NCI-H345 treated with DMSO at 0.1 percent for 48 hours (cell line): ENCODE results near the gene LRRN4CL.
"Not testable (repeated sequence)": the region's sequence is repeated elsewhere in the genome, so short reads cannot be mapped to it uniquely, and the experiment has no call there.

Experiments
- DNase-seq: peaks from one replicate; lab custom pipeline; 2025; ENCODE audit not compliant: unreplicated experiment; lab: John Stamatoyannopoulos, UW

LRRN4CL gene

DNA sequence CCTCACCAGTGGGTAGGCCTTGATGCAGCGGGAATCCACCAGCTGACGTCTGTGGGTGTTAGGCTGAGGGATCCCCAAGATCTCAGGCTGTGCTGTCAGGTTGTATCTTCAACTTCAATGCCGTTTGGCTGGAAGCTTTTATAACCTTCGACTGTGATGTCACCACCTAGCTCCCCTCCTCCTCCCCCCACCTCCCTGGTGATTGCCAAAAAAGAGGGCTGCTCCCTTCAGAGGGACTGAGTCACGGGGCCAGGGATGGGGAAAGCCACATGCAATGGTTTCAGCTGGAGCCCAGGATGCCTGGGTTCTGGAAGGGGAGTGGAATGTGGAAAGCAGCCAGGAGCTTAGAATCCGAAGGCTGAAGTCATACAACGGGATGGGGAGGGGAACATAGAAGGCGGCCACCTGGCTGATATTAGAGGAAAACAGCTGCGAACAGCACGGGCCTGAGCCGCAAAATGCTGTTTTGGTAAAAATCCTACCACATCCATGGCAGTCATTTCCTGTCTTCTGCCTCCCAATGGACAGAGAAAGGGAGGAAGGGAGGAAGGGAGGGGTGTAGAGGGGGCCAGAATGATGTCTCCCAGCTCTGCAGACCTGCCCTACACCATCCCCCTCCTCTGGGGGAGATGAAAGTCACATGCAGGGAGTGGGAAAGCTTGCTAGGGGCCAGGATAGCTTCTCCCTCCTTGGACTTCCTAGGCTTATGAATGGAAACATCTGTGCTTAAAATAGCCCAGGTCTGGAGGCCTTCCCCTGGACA lies at the start of gene LRRN4CL:
Gene LRRN4CL, minus strand, starts transcription at position 110 of the 763 bp plus-strand sequence. CDS start 1,022 bp downstream, outside the sequence.
- DNase-seq: no peak

DNA sequence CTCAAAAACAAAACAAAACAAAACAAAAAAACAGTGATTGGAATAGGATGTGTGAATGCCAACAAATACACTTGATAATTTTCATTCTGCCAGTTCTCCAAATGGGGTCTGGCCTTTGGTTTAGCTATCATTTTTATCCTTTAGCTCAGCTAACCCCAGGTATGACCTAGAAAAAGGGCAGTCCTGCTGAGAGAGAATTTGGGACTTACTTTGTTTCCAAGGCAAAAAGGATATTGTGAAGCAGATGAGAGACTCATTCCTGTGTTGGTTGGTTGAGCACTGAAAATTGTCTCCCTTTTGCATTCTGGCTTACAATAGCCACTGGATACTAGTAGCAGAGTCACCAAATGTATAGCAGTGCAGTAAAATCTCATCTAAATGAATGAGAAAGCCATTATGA lies 47.9 kb upstream of the LRRN4CL start:
- no peak for DNase-seq

DNA sequence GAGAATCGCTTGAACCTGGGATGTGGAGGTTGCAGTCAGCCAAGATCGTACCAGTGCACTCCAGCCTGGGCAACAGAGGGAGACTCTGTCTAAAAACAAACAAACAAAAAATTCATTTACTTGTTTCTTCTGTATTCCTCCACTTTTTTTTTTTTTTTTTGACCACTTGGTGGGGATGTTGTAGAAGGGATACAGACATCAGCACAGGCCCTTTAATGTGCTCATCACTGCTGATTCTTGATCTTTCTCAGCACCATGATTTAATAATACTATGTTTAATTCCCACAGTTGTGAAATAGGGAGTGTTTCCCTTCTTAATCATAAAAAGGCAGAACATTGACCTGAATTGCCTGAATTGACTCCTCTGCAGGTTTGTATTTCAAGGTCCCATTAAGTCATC lies 43.5 kb upstream of the LRRN4CL start:
- DNase-seq: no peak

DNA sequence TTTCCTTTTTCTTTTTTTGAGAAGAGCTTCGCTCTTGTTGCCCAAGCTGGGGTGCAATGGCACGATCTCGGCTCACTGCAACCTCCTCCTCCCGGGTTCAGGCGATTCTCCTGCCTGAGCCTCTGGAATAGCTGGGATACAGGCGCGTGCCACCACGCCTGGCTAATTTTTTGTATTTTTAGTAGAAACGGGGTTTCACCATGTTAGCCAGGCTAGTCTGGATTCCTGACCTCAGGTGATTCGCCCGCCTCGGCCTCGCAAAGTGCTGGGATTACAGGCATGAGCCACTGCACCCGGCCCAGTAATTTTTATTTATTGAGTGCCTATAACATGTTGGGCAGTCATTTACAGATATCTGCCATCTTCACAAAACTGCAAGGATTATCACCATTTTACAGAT lies 40.7 kb upstream of the LRRN4CL start:
- not testable (repeated sequence) for DNase-seq

DNA sequence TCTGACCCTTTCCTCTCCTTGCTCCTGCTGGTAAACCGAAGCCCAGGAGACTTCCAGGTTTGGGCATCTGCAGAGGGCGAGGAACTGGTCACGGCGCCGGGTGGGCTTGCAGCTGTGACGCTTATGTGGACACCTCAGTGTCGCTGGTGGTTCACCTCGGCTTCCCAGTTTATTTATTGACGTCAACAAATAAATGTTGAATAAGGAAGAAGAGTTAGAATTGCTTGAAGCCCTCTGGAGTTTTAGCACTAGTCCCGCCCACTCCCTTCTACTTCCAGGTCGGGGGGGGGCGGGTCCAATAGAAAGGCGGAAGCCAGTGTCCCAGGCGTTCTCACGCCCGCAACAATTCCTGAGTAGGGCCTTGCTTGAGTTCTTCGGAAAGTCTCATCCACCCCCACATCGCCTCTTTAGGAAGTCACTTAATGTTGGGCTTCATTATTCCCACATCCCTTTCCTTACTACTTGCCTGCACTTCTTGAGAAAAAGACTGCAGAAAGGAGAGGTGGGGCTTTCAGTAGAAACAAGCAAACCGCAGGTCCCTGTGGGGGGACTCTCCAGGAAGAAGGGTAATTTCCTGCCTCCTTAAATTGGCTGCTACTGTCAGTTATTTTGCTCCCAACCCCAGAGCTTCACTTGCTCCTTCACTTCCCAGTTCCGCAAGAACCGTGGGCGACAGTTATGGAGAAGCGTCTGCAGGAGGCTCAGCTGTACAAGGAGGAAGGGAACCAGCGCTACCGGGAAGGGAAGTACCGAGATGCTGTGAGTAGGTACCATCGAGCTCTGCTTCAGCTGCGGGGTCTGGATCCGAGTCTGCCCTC lies 39.0 kb upstream of the LRRN4CL start, which contains the start of gene TTC9C:
Gene TTC9C, plus strand, starts transcription at position 316 of the 818 bp plus-strand sequence. Its CDS starts 363 bp downstream, at position 679.
- DNase-seq: peak; percentile 76

DNA sequence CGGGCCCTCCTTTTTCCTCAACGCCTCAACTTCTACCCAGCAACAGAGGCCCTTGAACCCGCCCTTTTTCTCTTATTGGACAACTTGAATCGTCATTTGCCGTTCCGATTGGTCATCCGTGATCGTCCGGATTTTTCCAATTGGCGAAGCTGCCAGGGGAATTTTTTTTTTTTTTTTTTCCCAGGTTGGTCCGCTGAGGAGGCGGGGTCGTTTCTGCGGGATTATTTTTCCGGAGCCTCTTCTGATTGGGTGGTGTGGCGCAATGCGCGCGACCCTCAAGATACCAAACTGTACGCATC lies 38.5 kb upstream of the LRRN4CL start:
- DNase-seq: peak; percentile 97

DNA sequence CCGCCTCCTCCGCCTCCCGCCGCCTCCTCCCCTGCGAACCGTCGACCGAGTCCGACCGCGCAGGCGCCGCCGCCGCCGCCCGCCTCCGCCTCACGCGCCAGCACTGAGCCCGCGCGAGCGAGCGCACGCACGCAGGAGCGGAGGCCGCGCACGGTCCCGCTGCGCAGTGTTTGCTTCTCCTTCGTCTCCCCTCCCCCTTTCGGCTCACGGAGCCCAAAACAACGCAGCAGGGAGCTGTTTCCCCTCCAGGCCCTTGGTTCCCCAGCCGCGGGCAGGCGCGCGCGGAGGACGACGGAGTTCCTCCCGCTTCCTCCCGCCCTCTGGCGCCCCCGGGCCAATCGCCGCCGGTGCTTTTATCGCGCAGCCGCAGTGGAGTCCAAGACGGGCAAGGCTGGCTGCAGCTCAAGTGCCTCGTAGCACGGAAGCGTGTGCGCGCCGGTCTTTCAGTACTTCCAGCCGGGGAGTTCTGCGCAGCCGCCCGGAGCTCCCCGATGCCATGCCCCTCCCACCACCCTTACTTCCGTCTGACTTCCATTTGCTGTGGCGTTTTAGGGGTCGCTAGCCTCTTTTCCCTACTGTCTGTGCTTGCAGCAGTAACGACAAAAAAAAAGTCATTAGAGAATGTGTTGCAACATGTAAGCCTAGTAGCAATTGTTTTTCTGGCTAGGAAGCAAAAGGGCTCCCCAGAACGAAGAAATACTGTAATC lies 38.0 kb upstream of the LRRN4CL start, which contains the start of gene HNRNPUL2:
Gene HNRNPUL2, minus strand, starts transcription at position 293 of the 707 bp plus-strand sequence. CDS start 301 bp downstream, outside the sequence.
- peak; percentile 98 for DNase-seq

DNA sequence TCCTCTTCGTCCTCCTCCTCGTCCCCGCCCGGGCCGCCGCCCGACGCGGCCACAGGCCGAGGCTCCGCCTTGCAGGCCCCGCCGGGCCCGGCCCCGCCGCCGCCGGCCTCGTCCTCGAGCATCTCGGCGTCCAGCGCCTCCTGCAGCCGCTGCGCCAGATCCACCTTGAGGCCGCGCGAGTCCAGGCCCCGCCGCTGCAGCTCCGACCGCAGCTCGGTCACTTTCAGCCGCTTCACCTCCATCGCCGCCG lies 37.5 kb upstream of the LRRN4CL start:
- no peak for DNase-seq

DNA sequence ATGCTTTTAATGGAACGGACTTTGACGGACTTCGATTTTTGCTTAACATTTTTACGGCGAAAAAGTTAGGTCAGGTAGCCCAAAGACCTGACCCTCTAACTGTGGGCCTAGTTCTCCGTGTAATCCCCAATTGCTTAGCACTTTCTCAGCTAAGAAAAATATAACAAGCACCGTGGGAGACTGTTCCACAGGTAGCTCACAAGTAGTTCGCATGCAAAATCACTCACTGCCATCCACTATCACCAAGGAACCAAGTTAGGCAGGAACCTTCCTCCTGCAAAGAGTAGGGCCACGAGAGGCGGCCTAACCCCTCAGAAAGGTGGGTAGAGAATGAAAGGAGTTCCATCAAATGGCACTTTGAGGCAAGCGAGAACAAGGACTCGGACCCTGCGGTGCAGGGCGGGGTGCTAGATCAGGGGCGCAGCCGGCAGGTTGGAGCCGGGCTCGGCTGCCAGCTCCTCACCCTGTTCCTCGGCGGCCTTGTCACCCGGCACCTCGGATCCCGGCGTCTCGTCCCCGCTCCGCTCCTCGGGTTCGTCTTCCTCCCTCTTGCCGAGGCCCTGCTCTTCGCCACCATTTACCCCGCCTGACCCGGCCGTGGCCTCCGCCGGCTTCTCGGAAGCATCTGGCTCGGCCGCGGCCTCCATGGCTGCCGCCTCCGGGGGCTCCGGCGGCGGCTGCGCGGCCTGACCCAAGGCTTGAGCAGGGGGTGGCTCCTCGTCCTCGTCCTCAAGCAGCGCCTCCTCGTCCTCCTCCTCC lies 37.0 kb upstream of the LRRN4CL start:
- DNase-seq: no peak

DNA sequence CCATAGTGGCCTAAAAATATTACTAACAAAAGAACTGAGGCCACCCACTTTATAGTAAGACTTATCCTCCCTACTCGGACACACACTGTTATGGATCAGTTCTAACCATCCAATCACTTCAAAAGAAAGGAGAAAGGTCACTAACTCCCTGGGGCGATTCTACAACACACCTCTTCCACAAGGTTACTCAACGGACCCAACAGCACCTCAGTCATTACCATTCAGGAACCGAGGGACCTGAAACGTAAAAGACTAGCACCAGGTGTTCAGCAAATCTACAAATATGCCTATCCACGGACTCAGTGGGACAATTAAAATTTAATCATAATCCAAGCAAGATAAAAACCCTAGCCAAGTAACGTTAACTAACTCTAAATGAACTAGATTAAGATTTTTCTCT lies 36.3 kb upstream of the LRRN4CL start:
- DNase-seq: no peak

DNA sequence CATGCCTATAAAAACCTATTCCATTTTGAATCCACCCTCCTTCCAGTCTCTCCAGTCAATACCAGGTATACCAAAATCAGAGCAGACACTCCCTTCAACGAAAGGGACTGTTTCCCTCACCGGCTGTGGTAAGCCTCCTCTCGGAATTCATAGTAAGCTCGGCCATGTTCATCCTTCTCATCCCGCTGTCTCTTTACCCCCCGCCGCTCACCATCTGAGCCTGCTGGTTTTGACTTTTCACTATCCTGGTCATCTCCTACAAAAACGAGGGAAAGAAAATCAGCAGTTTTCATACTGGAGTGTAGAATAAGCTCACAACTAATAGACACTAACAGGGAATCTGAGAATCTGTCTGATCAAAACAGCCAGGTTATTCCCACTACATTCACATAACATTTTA lies 34.8 kb upstream of the LRRN4CL start:
- no peak for DNase-seq

DNA sequence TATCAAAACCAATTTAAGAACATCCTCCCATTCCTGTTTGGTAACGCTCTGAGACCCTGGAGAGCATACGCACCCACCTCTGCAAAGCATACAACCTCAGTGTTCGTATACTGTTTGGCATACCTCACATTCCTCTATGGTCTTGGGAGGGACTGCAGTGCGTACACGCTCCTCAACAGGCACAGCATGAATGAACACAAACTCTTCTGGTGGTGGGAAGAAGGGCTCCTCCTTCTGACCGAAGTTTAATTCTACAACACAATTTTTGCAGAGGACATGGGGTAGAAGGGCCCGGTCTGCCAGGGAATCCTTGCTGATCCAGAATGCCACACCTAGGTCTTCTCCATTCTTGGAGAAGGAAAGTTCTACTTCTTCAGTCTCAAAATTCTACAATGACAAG lies 32.7 kb upstream of the LRRN4CL start:
- DNase-seq: no peak

DNA sequence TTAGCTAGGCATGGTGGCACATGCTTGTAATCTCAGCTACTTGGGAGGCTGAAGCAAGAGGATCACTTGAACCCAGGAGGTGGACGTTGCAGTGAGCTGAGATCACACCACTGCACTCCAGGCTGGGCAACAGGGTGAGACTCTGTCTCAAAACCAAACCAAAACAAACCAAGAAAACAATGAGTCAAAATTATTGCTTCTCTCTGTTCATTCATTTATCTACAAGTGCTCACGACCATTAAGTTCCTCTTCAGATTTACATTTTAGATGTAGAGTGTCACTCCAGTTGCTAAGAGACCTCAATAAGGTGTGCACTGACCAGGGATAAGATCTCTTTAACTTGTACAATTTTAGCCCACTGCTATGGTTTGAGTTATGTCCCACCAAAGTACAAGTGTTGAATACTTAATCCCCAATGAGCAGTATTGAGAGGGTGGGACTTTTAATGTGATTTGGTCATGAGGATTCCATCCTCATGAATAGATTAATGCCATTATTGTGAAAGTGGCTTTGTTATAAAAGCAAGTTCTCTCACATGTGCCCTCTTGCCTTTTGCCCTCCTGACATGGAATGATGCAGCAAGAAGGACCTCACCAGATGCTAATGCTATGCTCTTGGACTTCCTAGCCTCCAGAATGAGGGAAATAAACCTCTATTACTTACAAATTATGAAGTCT lies 30.1 kb upstream of the LRRN4CL start:
- no peak for DNase-seq

DNA sequence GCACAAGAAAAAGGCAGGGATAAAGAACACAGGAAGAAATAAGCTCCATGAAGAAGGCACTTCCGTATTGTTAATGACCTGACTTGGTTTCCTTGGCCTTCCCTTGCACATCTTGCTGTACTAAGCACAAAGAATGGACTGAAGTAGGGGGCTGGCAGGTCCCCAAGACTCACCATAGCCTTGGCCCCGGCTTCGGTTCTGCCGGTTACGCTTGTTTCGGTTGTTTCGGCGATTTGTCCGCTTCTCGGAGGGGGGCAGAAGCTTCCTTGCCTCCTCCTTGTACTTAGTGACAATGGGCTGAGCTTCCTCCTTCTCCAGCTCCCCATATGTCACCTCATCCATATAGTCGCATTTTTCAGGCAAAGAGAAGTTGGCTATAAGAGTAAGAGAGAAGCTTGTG lies 27.5 kb upstream of the LRRN4CL start:
- DNase-seq: no peak

DNA sequence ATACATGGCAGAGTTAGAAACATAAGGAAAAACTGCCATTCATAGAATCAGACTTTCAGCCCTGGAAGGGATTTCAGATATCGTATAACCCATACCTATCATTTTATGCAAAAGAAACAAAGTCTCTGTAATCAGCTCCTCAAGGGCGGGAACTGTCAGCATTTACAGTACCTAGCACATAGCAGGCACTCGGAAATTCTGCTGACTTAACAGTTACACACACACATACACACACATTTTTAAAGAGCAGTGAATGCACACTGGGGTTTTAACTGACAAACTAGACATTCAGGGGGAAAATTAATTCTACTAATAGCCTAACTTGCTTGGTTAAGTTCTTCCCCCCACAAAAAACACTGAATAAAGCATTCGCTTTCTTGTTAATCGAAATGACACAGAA lies 26.9 kb upstream of the LRRN4CL start:
- DNase-seq: no peak

DNA sequence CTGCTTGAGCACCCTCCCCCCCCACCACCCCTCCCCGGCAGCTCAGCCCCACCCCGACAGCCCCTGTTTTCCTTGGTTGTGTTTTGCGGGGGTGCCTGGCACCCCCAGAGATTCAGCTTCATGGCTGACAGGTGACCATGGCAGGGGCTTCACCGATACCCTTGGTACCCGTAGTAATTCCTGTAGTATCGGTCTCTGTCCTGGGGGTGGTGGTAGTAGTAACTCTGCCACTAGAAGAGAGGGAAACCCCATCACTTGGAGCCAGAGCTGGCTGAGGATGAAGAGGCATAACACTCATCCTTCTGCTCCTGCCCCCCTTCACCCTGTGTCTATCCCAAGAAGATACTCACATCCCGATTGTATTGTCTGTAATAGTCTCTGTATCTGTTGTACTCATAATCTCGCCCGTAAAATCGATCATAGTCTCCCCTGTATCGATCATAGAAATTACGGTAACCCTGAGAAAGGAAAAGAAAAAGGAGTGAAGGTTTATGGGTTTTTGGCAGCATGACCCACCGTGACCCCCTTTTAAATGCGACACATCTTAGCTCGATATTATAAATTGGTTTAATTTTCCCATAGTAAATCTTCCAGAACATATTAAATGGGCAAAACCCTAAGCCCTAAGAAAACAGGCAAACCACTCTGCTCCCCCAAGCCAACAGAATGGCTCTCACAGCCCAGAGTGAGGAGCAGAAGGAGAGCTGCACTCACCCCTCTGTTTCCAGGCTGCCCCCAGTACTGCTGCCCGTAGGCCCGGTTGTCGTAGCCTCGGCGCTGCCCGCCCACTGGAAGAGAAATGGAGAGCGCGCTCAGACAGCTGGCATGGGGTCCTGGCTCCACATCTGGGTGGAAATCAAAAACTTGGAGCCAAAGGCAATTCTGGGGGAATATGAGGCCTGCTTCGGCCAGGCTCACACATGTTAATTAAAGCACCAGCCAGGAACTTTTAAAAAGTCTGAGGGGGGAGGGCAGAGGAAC lies 26.1 kb upstream of the LRRN4CL start:
- no peak for DNase-seq

DNA sequence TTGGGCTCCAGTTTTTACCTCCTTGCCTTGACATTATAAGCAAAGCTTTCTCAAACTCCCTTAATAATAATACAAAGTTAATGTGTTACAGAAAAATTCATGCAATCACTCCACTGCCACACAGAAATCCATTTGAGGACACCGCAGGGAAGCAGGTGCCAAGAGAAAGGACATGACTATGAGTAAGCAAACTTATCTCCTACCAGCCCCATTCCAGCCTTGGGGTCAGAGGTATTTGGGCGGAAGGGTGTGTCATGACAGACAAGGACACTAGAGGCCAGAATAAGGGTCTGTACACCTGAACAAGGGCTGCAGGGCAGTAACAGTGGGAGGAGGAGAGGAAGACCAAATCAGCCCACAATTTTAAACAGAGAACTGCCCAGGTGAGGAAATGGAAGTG lies 24.0 kb upstream of the LRRN4CL start:
- no peak for DNase-seq

DNA sequence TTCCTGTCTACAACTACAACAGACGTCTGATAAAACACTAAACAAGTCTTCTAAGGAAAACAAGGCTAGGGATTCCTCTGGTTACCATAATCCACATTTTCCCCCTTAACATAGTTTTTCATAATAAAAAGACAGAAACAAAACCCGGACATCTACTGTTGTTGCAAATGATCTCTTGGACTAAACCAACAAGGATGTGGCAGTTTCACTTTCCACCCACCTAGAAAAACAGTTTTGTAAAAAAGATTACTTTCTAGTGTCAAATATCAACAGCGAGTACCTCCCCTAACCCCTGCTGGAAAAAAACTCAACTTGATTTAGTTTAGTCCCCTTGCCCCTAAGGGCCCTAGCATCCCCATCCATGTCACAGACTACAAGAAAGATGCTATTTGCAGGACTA lies 23.5 kb upstream of the LRRN4CL start:
- DNase-seq: no peak

DNA sequence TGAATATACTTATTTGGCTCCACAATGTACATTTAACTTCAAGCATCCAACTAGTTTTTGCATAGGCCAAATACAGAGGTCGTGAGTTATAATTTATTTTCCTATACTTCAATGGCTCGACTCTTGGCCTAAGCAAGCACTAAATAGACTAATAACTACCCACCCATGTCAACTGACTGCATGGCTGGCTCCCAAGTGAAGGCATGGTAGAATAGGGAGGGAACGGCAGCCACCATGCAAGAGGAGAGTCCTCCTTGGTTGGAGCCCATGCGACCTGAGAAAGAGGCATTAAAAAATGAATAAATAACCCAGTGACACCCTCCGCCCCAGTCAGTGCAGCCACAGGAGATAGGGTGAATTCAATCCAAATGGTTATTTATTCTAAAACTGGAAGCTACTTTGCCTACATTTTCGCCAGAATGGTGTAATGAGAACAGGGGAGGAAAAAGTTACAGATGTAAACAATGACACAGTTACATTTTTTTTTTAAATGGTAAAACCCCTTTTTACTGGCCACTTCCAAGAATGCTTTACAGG lies 23.0 kb upstream of the LRRN4CL start:
- DNase-seq: no peak
